GM12891 (cell line): ENCODE data around the gene AMBP.
A peak's percentile ranks its signal among the peaks of the same experiment; 100 is the strongest.

Source experiments
- DNase-seq: peaks from one replicate; pipeline ENCODE4 v3.0.0; 2011; ENCODE audit warnings: low spot score; ENCODE audit not compliant: insufficient read length
- FAIRE-seq: peaks from 2 replicates; lab custom pipeline; 2011; peaks lifted over from hg19 to GRCh38; lab: Jason Lieb, UNC
- PAX5 ChIP-seq: IDR thresholded peaks from 2 replicates; pipeline ENCODE4 v1.6.1; 2011; ENCODE audit warnings: low read length, moderate library complexity, mild to moderate bottlenecking; ENCODE audit not compliant: insufficient read depth, severe bottlenecking
- POLR2A ChIP-seq: IDR thresholded peaks from 2 replicates; pipeline ENCODE4 v1.6.1; 2011; ENCODE audit warnings: low read depth, low read length, control low read depth
- POLR2AphosphoS5 ChIP-seq: IDR thresholded peaks from 2 replicates; pipeline ENCODE4 v1.6.1; 2011; ENCODE audit warnings: low read depth, low read length, control low read depth
- POU2F2 ChIP-seq: IDR thresholded peaks from 2 replicates; pipeline ENCODE4 v1.6.1; 2011; ENCODE audit warnings: low read depth, mild to moderate bottlenecking, control low read depth, low read length, moderate library complexity
- SPI1 ChIP-seq: IDR thresholded peaks from 2 replicates; pipeline ENCODE4 v1.6.1; 2011; ENCODE audit warnings: low read depth, low read length, control low read depth
- TAF1 ChIP-seq: IDR thresholded peaks from 2 replicates; pipeline ENCODE4 v1.6.1; 2011; ENCODE audit warnings: low read depth, low read length, control low read depth

AMBP gene

DNA sequence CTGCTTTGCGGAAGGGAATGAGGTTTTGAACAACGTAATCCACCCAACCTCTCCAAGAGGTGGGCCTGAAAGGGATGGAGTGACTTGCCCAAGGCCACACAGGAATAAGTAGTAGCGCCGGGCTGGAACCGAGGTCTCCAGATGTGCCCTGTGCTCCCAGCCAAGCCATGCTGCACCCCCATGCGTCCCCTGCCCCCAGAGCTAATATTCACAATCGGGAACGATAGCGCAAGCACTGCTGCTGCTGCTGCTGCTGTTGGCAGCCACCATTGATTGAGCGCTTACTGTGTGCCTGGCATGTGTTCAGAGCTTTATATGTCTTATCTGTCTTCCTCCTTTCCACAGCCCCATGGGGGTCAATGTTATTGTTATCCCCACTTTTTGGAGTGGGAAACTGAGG, 43.9 kb downstream of the AMBP start:
- no peak for TF ChIP-seq PAX5
- TF ChIP-seq POU2F2, result no peak
- no peak for TF ChIP-seq TAF1
- no peak for TF ChIP-seq POLR2AphosphoS5
- TF ChIP-seq SPI1, result no peak
- no peak for TF ChIP-seq POLR2A
- FAIRE-seq (no peak), DNase-seq (no peak)

DNA sequence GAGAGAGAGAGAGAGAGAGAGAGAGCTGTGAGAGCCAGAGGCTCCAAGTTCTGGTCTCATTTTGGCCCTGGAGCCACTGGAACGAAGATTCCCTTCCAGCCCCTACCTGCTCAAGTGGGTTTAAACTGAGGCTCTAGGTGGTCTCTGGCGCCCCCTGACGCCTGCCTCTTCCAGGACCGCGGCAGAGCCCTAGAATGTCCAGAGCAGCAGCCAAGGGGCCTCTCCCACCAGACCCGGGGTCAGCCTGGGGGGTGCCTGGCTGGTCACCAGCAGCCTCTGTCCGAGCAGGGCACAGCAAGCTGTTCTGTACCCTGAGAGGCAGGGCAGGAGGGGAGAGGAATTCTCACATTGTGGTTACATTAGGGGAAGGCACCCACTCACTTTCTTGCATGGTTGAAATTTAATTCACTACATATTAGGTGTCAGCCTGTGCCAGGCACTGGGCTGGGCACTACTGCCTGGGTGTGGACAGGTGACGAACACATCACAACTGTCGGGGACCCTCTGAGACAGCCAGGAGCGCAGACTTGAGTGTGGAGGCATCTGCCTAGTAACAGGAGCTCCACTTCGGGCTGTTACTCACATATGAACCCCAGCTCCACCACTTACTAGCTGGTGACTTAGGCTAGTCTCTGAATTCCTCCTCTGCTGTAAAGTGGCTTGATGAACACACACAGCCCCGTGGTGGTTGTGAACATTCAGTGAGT, 44.5 kb downstream of the AMBP start:
- TF ChIP-seq PAX5 (no peak), POU2F2 (no peak), POLR2A (no peak), POLR2AphosphoS5 (no peak), SPI1 (no peak), TAF1 (no peak)
- FAIRE-seq, result no peak
- DNase-seq, result peak; percentile 42

DNA sequence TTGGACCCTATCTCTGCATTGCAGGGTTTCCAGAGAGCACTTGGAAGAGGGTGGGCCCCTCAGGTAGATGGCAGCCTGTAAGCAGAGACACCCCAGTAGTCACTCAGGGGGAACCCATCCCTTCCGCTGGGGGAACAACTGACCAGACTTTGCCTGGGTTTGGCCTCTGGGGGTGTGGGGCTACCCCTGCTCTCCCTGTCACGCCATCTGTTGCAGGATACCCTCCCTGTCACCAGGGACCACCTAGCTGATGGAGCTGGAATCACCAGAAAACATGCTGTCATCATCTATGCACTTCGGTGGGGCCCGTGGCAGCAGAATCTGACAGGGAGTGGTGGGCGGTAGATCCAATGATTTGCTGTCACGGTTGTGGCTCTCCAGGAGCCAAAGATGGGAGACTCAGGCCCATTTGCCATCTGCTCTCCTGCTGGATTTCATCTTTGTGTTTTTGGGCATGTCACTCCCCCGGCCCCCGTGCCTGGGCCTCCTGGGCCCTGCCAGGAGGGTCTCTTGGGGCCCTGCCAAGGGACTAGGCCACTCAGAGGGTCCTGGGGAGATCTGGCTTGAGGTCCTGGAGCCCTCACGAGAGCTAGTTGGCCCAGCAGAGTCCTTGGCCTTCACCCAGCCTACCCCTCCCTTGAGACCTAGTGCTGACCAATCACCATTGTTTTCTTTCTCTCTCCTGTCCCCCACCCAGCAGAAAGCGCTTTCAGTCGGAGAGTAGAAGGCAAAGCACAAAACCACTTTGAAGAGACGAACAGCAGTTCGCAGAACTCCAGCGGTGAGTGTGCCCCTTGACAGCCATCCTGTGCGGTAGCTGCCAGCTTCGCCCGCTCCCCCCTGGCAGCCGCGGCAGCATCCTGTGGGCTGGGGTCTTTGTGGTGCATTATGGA, 45.9 kb downstream of the AMBP start:
- no peak for DNase-seq
- no peak for FAIRE-seq
- TF ChIP-seq POLR2AphosphoS5, result no peak
- TF ChIP-seq PAX5, result no peak
- TF ChIP-seq TAF1, result no peak
- TF ChIP-seq SPI1, result no peak
- no peak for TF ChIP-seq POU2F2
- TF ChIP-seq POLR2A, result no peak

DNA sequence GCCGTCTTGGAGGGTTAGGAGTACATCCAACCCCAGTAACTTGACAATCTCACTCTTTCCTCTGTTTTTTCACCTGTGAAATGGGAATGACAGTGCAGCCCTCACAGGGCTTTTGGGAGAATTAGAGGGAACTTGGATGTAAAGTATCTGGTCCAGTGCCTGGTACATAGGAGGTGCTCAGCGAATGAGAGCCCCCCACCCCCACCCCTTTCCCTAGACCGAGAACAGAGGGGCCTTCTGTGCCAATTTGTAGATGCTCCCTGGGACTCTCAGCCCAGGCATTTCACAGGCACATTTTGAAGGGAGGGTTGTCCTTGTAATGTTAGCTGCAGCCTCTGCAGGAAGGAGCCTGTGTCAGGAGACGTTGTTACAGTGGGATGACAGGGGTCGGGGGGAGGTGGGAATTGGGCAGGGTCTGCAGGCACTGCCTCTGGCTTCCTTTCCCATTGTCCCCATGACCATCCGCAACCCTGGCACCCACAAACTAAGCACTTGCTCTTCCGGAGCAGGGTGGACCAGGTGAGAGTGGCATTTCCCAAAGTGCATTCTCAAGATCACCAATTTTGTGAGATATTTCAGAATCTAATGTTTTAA, 47.0 kb downstream of the AMBP start:
- TF ChIP-seq POU2F2 (no peak), TAF1 (no peak), SPI1 (no peak), POLR2AphosphoS5 (no peak), POLR2A (no peak), PAX5 (no peak)
- no peak for DNase-seq
- no peak for FAIRE-seq

DNA sequence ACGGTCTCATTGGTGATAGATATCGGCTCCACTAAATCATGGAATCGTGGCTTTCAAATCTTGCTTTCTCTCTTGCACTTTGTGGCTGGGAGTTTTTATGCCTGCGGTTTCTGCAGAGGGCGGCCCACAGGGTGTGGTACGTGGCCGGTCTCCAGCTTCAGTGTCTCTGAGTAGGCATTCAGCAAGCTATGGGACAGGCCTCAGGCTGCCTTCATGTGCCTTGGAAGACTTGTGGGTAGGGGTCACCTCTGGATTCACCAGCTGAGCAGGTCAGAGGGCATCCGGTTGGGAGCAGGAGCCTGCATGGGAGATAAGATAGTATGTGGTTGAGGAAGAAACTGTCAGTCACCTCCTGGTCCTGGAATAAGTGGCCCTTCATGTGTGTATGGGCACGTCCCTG, 47.7 kb downstream of the AMBP start:
- FAIRE-seq (no peak), DNase-seq (no peak)
- TF ChIP-seq POLR2A (no peak), TAF1 (no peak), POLR2AphosphoS5 (no peak), POU2F2 (no peak), SPI1 (no peak)

DNA sequence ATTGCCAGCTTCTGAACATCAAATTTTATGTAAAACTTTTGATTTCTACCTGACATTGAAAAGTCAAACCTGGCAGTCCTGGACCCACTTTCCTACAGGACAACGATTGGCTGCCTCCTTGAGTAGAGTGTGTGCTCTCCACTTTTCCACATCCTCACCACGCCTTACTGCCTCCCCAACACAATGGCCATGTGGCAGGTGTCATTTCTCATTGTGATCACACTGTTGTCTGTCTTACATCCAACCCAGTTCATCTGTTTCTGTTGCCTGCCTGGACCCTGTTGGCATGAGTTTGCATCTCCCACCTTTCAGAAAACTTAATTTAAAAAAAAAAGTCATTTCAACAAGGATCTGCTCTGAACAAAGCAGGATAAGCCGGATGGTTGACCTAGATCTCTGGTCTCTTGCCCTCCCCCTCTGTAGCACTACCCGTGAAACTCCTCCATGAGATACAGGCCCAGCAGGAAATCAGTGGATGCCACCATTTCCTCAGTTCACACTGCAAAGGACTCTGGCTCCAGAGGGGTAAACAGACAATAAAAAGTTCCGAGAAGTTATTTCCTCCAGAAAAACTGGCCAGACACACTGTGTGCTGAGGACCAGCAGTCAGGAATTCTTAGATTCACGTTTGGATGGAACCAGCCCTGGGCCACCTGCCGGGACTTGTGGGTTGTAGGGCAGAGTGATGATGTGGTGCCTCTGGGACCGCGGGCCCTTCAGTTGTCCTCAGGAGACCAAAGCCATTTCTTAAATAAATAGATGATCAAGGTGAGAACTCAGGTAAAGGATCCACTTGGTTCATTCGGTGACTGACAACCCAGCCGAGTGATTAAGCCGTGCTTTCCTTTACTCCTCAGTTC, 48.6 kb downstream of the AMBP start:
- no peak for FAIRE-seq
- no peak for DNase-seq
- no peak for TF ChIP-seq POLR2AphosphoS5
- no peak for TF ChIP-seq SPI1
- TF ChIP-seq POLR2A, result no peak
- TF ChIP-seq PAX5, result no peak
- no peak for TF ChIP-seq TAF1
- TF ChIP-seq POU2F2, result no peak

DNA sequence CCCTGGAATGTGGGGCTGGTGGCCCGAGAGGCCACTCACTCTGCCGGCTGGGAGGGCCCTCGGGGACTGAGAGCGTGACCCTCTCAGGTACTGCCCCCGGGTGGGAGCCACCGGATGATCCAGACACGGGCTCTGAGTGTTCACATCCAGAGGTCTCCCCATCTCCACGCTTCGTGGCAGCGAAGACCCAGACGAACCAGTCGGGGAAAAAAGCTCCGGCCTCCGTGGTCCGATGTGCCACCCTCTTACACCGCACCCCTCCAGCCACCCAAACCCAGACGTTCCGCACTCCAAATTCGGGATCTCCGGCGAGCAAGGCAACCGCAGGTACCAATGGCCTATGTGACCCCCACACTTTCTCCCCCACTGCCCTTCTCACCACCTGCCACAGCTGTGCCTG, 49.5 kb downstream of the AMBP start:
- FAIRE-seq, result no peak
- TF ChIP-seq SPI1, result no peak
- TF ChIP-seq PAX5, result no peak
- TF ChIP-seq POLR2A, result no peak
- no peak for TF ChIP-seq POU2F2
- TF ChIP-seq POLR2AphosphoS5, result no peak
- TF ChIP-seq TAF1, result no peak

DNA sequence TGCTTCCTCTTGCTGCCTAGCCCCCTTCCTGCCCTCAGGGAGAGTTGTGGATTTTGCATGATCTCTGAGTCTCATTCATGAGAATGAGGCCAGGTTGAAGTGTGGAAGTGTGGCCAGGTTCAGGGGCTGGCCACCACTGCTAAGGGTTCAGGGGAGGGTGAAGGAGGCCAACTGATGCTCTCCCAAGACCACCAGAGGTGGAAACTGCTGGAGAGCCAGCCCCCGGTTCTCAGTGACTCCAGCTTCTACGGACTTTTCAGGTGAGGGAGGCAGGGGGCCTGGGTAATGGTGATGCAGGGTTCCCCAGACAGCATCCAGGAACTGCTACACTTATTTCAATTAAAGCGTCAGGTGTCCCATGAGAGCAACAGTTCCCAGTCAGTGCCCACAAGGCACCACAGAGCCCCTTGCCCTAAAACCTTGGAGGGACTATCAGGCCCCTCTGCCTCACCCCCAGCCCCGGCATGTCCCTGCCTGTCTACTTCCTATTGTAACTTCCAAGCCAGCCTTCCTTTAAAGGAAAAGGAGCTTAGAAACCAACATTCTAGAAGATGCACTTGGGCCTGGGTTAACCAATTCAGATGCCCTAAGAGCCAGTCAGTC, 50.1 kb downstream of the AMBP start:
- no peak for TF ChIP-seq POLR2AphosphoS5
- no peak for TF ChIP-seq PAX5
- TF ChIP-seq POLR2A, result no peak
- no peak for TF ChIP-seq POU2F2
- TF ChIP-seq SPI1, result no peak
- no peak for TF ChIP-seq TAF1
- no peak for FAIRE-seq

More for the DNA sequence above, 49.5 kb downstream of the AMBP start:
- no peak for DNase-seq

More for the DNA sequence above, 50.1 kb downstream of the AMBP start:
- DNase-seq, result no peak
